Activated effector memory CD4-positive, alpha-beta T cell treated with anti-CD3 and anti-CD28 coated beads, Interleukin-2, amount 50 U/mL, for 16 hours (primary cell): ENCODE measurements around the gene POFUT2.
A peak's percentile ranks its signal among the peaks of the same experiment; 100 is the strongest.

Experiments used
- DNase-seq: peaks from one replicate; pipeline ENCODE4 v3.0.0-alpha.2; 2020

The POFUT2 gene

DNA sequence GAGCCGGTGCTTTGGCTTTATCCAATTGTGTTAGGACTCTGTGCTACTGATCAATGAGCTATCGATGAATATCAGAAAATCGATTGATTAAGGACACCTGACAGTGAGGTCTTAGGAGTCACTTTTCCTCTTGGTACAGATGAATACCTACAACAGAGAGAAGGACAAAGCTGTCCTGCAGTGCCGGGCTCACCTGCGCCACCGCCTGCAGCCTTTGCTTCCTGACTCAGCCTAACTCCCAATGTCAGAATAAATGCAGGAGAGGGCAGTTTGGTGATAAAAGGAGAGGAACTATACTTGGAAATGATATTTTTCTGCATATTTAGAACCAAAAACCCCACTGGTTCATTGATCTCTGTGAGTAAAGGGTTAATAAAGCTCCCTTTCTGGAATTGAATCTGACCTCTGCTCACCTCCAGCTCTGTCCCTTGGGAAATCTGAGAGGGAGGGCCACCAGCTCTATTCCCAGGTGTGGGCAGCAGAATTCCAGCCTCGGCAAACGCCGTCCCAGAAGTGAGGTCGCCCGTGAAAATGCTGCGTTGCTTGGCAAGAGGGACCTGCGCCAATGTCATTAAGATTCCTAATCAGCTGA lies 39.3 kb downstream of the POFUT2 start:
- no peak for DNase-seq

DNA sequence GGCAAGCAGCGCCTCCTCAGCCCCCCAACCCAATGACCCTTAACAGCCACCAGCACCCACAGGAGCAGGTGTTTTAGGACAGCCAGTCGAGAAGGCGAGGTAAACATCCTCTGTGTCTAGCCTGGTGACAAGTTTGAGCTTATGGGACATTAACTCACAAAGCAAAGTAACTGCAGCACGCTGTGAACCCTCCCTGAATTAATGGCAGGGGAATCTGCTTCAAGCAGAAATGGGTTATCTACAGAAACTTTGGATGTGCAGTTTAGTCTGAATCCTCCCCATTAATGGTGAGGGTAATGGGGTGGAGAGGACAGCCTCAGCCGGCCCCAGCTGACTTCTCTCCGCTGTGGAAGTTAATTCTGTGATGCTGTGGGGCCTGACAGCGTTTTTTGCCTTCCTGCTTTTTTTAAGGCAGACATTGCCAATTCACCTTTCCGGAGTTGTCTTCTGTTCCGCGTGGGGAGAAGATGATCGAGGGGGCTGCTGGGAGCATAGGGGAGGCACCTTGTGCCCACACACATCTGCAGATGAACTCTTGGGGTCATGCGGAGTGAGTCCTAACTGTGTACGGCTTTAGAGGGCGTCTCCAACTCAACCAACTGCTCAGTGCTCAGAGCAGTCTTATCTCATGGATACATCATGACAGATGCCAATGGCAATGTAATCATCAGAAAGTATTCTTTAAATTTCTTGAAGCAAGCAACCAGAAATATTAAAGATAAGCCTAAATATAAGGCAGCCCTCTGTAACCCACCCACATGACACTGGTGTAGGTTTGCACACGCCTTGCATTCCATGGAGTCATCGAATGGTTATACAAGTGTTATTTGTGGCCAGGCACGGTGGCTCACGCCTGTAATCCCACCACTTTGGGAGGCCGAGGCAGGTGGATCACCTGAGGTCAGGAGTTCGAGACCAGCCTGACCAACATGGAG lies 41.0 kb downstream of the POFUT2 start:
- no peak for DNase-seq

DNA sequence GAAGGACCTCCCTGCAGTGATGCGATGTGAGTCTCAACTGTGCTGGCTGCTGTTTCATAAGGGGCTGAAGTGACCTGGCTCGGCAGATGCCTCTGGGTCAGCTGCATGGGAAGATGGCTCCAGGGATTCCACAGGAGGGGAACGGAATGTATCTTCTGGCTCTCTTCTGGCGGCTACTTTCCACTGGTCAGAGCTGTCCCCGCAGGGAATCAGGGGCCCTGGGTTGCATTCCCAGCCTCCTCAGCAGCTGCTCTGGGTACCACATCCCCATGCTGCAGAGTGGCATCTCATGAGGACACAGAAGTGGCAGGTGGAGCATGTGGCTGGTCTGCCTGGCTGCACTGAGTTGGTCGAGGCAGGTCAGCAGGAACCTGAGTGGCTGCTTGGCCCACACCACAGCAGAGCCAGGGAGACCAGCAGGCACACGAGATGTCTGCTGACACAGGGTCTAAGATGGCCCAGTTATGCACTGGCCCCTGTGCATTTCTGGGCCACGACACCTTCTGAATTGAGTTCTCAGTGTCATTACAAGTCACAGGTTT lies 42.8 kb downstream of the POFUT2 start:
- no peak for DNase-seq

DNA sequence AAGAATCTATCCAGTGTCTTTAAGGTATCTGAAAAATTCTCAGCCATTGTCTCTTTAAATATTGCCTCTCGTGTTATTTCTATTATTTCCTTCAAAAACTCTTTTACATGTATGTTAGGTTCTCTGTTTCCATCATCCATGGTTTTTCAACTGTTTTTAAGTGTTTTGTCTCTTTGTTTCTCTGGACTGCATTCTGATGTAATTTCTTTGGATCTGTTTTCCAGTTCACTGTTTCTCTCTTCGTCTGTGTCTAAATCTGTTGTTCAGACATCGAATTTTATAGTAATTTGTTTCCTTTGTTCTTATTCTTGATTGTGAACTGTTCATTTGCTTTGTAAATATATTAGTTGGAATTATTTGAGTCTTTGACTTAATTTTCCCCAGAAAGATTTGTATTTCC lies 44.1 kb downstream of the POFUT2 start:
- no peak for DNase-seq

DNA sequence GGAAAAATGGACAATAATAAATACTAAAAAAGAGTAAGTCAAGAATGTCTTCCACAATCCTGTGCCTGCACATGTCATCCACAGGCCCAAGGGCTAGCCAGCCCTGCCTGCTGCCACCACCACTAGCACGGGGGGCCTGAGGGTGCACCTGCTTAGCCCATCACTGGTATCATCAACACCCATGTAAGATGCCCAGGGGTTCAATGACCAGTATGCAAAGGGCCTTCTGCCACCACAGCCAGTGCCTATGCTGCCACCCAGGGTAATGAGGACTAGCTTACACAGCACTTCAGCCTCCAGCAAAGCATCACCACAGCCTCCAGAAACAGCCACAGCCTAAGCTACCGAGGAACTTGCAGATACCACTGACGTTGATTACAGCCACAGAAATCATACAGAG lies 46.3 kb downstream of the POFUT2 start:
- no peak for DNase-seq

DNA sequence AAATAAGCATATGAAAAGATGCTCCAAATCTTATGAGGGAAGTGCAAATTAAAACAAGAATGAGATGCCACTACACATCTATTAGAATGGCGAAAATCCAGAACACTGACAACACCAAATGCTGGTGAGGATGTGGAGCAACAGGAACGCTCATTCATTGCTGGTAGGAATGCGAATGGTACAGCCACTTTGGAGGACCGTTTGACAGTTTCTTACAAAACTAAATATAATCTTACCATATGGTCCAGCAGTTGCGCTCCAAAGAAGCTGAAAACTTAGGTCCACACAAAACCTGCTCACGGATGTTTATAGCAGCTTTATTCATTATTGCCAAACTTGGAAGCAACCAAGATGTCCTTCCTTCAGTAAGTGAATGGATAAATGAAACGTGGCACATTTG lies 50.3 kb downstream of the POFUT2 start:
- no peak for DNase-seq

DNA sequence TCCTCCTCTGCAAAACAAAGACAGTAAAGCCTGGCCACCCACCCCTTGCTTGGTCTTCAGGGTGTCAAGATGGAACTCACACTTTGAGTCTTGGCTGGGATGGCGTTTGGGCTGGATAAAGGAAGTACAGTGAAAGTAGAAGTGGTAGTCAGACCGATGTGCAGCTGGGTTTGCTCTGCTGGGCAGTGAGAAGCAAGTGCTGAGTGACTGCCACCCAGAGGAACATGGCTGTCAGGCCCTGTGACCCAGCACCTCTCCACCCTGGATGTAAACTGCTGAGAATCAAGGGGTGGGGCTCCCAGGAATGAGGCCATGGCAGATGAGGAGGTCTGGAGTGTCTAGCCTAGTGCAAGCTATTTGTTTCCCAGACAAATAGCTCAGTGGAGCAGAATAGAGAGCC lies 51.2 kb downstream of the POFUT2 start:
- no peak for DNase-seq

DNA sequence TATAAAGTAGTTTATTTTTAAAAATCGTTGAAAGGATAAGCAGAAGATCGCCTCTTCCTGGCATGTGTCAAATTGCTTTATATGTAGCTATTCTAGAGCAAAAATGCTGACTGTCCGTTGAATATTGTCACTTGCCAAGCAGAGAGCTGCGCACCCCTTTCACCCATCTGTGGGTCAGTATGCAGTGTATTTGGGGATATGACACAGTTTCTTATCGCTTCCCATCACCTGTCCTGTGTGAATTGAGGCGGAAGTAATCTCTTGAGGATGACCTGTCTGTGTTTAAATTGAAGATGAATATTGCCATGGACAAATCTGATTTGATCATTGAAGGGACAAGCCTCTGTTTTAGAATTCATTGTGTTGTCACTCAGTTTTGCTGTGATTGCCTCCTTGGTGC lies 52.2 kb downstream of the POFUT2 start:
- no peak for DNase-seq

DNA sequence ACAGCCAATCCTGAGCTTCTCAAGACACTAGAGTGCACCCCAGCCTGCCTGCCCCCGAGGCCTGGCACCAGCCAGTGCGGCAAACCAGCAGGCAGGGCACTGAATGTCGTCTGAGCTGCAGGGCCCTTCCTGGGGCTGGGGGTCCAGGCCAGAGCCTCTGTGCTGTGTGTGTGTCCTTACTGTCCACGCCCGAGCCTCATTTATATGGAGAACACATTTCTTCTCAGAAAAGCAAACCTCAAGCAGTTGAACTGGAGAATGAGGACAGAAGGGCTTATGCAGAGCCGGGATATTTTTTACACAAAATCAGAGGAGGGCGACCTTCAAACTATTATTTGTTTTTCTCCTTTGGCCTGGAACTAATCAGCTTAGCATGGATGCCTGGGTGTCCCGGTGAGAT lies 52.7 kb downstream of the POFUT2 start:
- DNase-seq: no peak

DNA sequence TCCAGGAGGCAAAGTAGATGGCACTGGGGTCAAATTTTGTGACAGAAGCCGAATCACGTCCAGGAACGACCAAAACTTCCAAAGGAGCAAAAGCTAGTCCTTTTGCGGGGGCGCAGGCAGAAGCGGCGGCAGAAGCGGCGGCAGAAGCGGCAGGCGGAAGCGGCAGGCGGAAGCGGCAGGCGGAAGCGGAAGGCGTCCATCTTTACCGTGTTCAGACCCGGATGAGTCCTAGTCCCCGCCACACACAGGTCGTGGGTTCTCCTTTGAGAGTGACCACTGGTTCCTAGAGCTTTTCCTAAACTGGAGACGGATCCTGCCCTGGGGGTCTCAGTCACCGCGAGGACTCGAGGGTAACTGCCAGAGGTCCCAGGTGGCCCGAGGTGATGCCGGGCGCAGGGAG lies 53.6 kb downstream of the POFUT2 start:
- no peak for DNase-seq

DNA sequence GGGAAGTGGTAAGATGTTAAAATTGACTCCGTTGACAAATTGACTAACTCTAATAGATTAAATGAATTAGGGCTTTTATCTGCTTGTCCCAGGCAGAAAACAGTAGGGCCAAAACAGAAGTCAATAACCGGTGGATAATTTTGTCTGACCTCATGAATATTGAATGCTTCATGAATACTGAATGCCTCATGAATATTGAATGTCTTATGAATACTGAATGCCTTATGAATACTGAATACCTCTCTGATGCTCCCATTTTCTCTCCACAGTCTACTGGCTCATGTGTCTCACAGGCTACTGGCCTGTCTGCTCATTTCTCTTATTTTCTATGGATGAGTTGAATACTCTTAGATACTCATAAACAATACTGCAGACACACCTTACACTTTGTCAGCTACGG lies 56.0 kb downstream of the POFUT2 start:
- DNase-seq: no peak

DNA sequence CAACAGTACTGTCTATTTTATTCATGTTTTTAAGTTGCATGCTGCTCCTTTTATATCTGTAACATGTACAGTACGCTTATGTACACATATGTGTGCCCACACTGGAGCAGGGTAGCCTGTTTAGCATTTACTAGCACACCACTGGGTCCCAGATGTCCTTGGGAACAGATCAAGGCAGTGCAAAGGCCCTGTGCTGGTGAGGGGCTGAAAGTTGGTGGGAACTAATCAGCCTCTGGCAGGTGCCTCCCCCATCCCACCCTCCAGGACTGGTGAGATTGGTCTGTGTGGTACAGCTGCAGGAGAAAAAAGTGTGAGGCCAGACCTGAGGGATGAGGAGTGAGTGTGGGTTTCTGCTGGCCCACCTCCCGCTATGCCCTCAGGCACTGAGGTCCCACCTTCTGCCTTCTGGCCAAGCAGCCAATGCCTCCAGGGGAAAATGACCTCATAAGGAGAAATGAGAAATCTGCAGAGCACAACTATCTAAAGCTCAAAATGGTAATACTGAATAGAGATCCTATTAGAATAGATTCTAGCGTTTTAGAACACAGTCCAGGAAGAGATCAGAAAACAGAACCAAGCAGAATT lies 58.9 kb downstream of the POFUT2 start:
- DNase-seq: no peak

DNA sequence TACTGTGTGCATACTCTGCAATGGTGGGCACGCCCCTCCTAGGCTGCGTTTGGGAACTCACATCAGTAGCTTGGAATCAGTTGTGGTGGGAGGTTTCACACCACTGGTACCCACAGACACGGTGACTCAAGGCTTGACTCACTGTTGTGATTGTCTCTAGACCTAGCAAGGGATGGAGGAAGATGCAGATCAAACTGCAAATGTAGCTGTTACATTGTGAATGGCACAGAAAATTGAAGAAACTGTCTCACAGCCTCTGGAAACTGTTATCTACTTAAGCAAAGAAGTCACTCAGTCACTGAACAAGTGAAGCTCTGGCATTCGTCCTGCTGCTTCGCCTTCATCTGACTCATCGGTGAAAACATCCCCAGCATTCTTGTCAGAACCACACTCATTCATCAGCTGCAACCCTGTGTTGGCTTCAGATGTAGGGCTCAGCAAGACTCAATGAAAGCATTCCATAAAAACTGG lies 59.5 kb downstream of the POFUT2 start:
- peak; percentile 87 for DNase-seq

DNA sequence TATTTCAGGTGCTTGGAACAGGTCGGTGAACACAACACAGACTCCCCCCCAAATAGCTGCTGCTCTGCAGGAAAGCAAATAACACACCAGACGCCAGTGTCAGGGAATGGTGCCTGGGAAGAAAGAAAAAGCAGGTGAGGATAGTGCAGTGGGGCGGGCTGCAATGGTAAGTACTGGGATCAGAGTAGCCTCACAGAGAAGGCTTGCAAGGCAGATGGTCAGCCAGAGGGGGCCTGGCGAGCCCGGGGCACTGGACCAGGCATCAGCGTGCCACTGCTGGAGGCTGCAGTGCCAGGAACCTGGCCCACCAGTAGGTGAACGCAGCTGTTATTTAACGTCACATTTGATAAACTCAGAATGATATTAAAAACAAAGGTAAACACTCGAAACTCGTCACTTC lies 60.0 kb downstream of the POFUT2 start:
- DNase-seq: no peak

DNA sequence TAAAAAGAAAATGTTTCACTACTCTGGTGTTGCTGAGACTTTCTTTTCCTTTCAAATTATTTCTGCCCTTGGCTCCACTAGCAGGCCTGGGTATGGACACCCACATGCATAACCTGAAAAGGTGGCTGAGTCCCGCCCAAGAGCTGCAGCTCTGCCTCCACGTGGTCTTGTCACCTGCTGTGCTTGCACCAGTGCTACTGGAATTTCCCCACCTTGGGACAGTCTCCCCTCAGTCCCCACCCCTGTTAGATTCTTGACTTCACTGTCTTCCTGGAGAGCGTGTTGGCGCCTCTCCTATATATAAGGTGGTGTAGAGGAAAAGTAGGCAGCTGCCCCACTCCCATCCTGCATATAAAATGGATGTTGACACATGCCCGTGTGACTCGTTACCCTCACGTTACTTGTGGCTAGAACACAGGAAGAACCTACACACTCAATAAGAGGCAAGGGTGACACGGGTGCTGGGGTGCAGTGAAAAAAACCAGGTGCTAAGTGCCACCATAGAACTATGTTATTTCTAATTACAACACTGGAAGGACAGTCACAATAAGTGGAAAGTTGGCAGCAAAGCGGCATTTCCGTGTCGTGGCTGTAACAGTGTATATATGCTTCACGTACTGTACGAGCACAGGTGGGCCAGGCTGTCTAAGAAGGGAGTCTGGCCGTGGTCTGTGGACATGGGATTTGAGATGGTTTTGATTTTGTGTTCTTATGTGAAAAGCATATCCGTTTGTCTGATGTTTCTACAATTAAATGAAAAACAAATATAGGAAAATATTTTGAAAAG lies 61.0 kb downstream of the POFUT2 start:
- DNase-seq: peak; percentile 73

DNA sequence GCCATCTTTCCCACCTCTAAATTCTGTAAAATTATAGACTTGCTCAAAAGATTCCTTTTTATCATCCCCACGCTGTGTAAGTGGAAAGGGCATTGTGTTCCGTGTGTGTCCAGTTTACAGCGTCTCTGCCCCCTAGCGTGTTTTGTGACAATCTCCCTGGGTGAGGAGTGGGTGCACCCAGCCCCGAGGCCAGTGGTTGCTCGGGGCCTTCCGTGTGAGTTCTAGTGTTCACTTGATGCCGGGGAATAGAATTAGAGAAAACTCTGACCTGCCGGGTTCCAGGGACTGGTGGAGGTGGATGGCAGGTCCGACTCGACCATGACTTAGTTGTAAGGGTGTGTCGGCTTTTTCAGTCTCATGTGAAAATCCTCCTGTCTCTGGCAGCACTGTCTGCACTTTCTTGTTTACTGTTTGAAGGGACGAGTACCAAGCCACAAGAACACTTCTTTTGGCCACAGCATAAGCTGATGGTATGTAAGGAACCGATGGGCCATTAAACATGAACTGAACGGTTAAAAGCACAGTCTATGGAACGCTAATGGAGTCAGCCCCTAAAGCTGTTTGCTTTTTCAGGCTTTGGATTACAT lies 61.9 kb downstream of the POFUT2 start:
- DNase-seq: no peak

DNA sequence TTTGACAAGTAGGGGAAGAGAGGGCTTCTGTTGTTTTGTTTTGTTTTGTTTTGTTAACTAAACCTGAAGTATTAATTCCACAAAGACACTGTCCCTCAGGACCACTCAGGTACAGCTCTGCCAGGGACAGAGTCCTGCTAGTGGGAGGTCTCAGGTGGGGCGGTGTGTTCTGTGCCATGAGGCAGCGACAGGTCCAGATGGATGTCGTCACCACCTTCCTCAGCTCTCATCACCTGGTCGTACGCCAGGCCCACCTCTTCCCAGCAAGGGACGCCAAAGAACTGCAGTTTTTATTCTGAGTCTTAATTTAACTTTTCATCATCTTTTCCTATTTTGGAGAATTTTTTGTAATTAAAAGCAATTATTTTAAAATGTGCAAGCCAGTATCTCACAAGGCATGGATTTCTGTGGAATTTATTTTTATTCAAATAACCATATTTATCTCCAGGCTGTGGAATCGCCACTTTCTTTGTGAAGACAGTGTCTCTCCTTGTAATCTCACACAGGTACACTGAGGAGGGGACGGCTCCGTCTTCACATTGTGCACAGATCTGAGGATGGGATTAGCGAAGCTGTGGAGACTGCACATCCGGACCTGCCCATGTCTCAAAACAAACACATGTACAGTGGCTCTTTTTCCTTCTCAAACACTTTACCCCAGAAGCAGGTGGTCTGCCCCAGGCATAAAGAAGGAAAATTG lies 62.5 kb downstream of the POFUT2 start:
- DNase-seq: no peak

DNA sequence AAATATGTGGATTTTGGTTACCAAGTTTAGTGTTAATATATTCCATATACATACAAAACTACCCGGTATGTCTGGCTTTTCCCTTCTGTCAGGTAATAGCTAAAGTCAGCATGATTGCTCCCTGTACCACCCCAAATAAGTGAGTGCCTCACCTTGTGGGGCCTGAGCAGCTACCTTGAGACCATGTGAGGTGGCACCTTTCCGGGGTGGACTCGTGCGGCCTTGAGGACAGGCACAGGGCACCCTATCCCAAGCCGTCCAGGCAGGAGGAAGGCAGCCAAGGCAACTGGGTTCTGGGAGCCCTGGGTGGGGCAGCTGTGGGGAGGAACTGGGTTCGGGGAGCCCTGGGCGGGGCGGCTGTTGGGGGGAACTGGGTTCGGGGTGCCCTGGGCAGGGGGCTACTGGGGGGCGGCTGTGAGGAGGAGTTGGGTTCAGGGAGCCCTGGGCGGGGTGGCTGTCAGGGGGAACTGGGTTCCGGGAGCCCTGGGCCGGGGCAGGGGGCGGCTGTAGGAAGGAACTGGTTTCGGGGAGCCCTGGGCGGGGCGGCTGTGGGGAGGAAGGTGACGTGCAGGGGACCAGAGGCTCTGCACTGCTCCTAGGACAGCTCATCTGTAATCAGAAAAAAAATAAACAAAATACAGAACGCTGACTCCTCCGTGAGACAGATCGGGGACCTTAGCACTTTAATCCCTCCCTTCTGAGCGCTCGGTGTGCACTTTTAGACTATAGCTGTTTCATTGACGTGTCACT lies 63.3 kb downstream of the POFUT2 start:
- DNase-seq: peak; percentile 88

DNA sequence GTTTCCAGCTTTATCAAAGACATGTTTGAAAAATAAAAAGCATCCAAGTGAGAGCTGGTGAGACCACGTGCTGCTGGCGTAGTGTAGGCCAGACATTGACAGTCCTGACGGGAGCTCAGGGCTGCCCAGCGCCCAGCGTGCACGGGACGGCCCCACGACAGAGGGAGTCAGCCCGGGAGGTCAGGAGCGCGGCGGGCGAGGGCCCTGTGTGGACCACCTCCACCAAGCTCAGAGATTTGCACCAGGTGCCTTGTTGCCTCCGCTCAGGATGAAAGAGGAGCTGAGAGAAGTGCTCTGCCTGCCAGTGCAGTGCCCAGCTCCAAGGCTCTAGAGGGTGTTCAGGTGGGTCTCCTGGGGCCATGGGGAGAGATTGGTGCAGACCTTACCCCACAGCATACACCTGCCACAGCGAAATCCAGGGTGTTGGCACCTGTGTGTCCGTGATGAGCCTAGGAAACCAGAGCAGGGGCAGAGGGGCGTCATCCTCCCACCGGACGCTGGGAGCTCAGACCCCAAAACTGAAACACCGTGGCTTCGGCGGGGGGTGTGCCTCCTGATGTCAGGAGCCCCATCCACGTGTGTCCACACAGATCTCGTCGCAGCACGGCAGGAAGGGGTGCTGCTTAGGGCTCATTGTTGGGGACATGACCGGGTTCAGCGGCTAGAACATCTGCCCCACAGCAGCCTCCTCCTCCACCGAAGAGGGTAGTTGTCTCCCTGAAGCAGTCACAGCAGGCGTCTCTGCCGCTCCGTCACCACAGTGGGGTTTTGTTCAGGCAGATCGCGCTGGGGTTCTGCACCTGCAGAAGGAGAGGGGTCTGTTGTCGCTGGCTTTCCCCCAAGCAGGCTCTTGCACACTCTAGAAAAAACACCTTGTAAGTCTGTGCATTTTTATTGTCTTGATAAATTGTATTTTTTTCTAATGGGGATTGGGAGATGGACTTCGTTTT lies 64.2 kb downstream of the POFUT2 start:
- no peak for DNase-seq

DNA sequence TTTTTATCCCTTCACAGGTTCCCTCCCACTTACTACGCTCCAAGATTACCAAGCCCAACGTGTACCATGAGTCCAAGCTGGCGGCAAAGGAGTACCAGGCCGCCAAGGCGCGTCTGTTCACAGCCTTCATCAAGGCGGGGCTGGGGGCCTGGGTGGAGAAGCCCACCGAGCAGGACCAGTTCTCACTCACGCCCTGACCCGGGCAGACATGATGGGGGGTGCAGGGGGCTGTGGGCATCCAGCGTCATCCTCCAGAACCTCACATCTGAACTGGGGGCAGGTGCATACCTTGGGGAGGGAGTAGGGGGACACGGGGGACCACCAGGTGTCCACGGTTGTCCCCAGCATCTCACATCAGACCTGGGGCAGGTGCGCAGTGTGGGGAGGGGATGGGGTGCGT lies 65.7 kb downstream of the POFUT2 start:
- no peak for DNase-seq
